PC-3 (cell line): ENCODE data around the gene HCN1. TPM values are rescaled to one million over a fixed set of nuclear protein-coding genes. Genes with fewer than 3 reads are reported as not detected.

Experiments used
- ATAC-seq: fragments of 200-7000 bp; cut with Tn5 transposase; 2 replicates; pipeline ENCODE4 v1.9.1; 2020; ENCODE audit warnings: mild to moderate bottlenecking, moderate library complexity
- BruUV-seq: library from RNA; stranded (reverse); fragments of 400-500 nt; replicated peaks from 2 replicates; lab custom pipeline; 2021; lab: Mats Ljungman, UMichigan
- CTCF ChIA-PET: fragments of 300-600 bp; sonication (Branson Sonifier 250); formaldehyde crosslinking; loops from one replicate; lab custom pipeline; 2022; ENCODE audit warnings: antibody characterized with exemption; lab: Charles Lee
- POLR2A ChIA-PET: fragments of 300-600 bp; sonication (Branson Sonifier 250); formaldehyde crosslinking; loops from one replicate; lab custom pipeline; 2022; ENCODE audit warnings: antibody characterized with exemption; ENCODE audit not compliant: unreplicated experiment; lab: Charles Lee
- DNase-seq: peaks from one replicate; pipeline ENCODE4 v3.0.0-alpha.2; 2015
- H2AFZ ChIP-seq: fragments of 300-600 bp; sonication (generic); 2 replicates; pipeline ENCODE4 v1.6.0; 2016; ENCODE audit warnings: antibody characterized with exemption, low read length
- H3F3A ChIP-seq: fragments of 300-600 bp; sonication (generic); one replicate; pipeline ENCODE4 v1.6.0; 2017; ENCODE audit warnings: antibody characterized with exemption, low read length, control low read depth, mild to moderate bottlenecking; ENCODE audit not compliant: unreplicated experiment
- H3K27ac ChIP-seq: fragments of 300-600 bp; sonication (generic); 2 replicates; pipeline ENCODE4 v1.5.1; 2016; ENCODE audit warnings: mild to moderate bottlenecking, low read length
- H3K27me3 ChIP-seq: fragments of 300-600 bp; sonication (generic); 2 replicates; pipeline ENCODE4 v1.6.1; 2016; ENCODE audit warnings: low read length, mixed read lengths
- H3K36me3 ChIP-seq: fragments of 300-600 bp; sonication (generic); 2 replicates; pipeline ENCODE4 v1.6.1; 2016; ENCODE audit warnings: low read depth, mixed run types, low read length, mixed read lengths
- H3K4me1 ChIP-seq: fragments of 300-600 bp; sonication (generic); 2 replicates; pipeline ENCODE4 v1.5.1; 2016; ENCODE audit warnings: low read length; ENCODE audit not compliant: insufficient read depth
- H3K4me2 ChIP-seq: fragments of 300-600 bp; sonication (generic); 2 replicates; pipeline ENCODE4 v1.6.0; 2016; ENCODE audit warnings: low read length
- H3K4me3 ChIP-seq: fragments of 300-600 bp; sonication (generic); 2 replicates; pipeline ENCODE4 v1.5.1; 2016; ENCODE audit warnings: mild to moderate bottlenecking, low read length, mixed read lengths
- H3K79me2 ChIP-seq: fragments of 300-600 bp; sonication (generic); 2 replicates; pipeline ENCODE4 v1.6.1; 2017; ENCODE audit warnings: low read length, mixed read lengths
- H3K9ac ChIP-seq: fragments of 300-600 bp; sonication (generic); 2 replicates; pipeline ENCODE4 v1.6.0; 2016; ENCODE audit warnings: mild to moderate bottlenecking, low read length
- H3K9me2 ChIP-seq: fragments of 300-600 bp; sonication (generic); replicated peaks from 2 replicates; pipeline ENCODE4 v1.6.1; 2016; ENCODE audit warnings: mixed run types, low read length, mixed read lengths
- H3K9me3 ChIP-seq: fragments of 300-600 bp; sonication (generic); 2 replicates; pipeline ENCODE4 v1.6.1; 2016; ENCODE audit warnings: low read length, mixed read lengths
- H4K20me1 ChIP-seq: fragments of 300-600 bp; sonication (generic); 2 replicates; pipeline ENCODE4 v1.6.1; 2016; ENCODE audit warnings: low read length, mixed read lengths
- CTCF ChIP-seq: fragments of 300-600 bp; sonication (generic); conservative IDR thresholded peaks from 2 replicates; pipeline ENCODE4 v1.5.1; 2017; ENCODE audit warnings: antibody characterized with exemption, low read depth, mild to moderate bottlenecking, low read length
- EZH2 ChIP-seq: fragments of 300-600 bp; sonication (generic); IDR thresholded peaks from one replicate; pipeline ENCODE4 v1.6.1; 2017; ENCODE audit warnings: antibody characterized with exemption, mild to moderate bottlenecking, low read length; ENCODE audit not compliant: unreplicated experiment
- EZH2phosphoT487 ChIP-seq: fragments of 300-600 bp; sonication (generic); IDR thresholded peaks from 2 replicates; pipeline ENCODE4 v1.6.1; 2018; ENCODE audit warnings: mild to moderate bottlenecking, antibody characterized with exemption, low read length, borderline replicate concordance
- intact Hi-C: fragments of 100-400 bp; cut with micrococcal nuclease; formaldehyde crosslinking; loops from 2 replicates; pipeline ENCODE4 v1.9.0; 2023
- total RNA-seq: library from RNA; depleted of rRNA; stranded (reverse); fragments of >200 nt; gene quantifications from 2 replicates; pipeline ENCODE4 v1.2.3, GENCODE V29; 2014

Gene HCN1
- total RNA-seq, 1 experiment from 2014 or later, result not detected

DNA sequence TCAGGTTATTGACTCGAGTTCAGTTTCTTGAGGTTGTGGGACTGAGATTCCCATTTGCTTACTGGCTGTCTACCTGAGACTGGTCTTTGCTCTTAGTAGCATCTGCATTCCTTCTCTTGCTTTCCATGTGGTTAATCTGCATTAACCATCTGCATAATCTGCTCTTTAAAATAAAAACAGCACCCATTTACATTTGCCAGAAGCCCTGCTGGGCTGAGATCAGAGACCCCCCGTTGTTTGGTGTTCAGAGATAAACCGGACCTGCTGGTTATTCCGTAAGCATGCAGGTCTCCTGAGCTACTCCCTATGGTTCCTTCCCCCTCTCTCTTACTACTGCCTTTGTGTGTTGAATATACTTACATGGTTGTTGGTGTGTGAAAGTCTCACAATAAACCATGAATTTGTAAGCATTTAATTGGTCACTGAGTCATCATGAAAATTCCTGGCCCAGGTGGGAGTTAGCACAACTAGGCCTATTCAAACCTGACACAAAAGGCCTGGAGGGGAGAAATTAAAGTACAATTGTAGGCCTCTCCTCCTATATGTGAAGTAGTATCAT, 490.7 kb downstream of the HCN1 start:
- Histone ChIP-seq H3K9me2 (no peaks in the 10 kb centered on the region), H3K79me2 (no peaks in the 10 kb centered on the region), H3K4me3 (no peak overlapping the region), H3K36me3 (no peaks in the 10 kb centered on the region), H3K4me2 (no peak overlapping the region), H3F3A (no peaks in the 10 kb centered on the region), H3K27ac (no peak overlapping the region), H3K4me1 (no peaks in the 10 kb centered on the region), H3K27me3 (no peaks in the 10 kb centered on the region), H3K9me3 (no peaks in the 10 kb centered on the region), H2AFZ (no peak overlapping the region), H3K9ac (no peak overlapping the region), H4K20me1 (no peaks in the 10 kb centered on the region)
- intact Hi-C loops, result no loop called here
- TF ChIP-seq EZH2 (no peak), EZH2phosphoT487 (no peak), CTCF (no peak)
- DNase-seq (no peak), ATAC-seq (peak; percentile 35; the same call in 1 of the 2 replicates)
- ChIA-PET POLR2A (no interaction called here), CTCF (no interaction called here)
- BruUV-seq, result no TSS peak
